ENCODE measurements around the gene ADD1. TPM values are rescaled to one million over a fixed set of nuclear protein-coding genes. Genes with fewer than 3 reads are reported as not detected.
A peak's percentile ranks its signal among the peaks of the same experiment; 100 is the strongest.
"Not testable (repeated sequence)": the region's sequence is repeated elsewhere in the genome, so short reads cannot be mapped to it uniquely, and the experiment has no call there.

Gene ADD1
- total RNA-seq, 1 donor from 2014 or later: 161 TPM

DNA sequence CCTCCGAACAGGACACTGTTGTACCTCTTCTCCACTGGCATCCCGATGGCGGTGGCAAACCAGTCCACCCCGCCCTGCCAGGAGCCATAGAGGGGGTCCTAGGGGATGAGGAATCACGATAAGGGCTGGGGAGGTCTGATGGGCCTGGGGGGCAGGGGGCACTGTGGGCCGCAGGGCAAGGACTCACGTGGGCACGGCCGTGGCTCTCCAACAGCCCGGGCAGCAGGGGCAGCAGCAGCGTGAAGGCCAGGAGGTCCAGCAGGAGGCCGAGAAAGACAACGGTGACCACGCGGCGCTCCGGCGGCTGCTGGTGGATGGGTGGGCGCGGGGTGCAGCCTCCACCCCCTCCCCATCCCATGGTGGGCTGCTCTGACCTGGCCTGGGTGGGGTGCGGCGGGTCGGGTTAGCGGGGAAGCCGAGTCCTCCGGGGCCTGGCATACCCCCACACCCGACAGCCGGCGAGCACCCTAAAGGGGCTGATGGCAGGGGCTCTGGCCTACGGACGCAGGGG is 90.0 kb downstream of the ADD1 start:
- no peak for DNase-seq (ENCODE audit: low read depth, low spot score)

DNA sequence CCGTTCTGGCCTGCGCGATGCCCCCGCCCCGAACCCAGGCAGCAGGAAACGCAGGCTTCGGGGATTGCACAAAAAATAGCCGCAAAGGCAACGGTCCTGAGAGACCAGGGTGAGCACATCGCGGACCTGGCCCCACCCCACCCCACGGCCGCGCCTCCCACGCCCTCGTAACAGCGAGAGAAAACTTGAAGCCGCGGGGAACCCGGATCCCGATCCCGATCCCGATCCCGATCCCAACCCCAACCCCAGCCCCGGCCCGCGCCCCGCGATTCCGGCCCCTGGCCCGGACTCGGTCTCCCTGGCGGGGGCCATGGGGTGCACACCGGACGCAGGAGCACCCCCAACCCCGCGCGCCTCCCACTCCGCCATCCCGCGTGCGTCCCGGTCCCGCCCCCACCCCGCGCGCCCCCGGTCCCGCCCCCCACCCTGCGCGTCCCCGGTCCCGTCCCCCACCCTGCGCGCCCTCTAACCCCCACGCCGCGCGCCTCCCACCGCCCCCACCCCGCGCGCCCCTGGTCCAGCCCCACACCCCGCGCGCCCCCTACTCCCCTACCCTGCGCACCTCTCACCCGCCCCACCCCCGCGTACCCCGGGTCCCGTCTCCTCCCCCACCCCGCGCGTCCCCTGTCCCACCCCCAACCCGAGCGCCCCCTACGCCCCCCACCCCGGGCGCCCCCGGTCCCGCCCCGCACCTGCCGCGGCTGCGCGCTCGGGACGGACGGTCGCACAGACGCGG is 90.6 kb downstream of the ADD1 start:
- DNase-seq (ENCODE audit: low read depth, low spot score): no peak

DNA sequence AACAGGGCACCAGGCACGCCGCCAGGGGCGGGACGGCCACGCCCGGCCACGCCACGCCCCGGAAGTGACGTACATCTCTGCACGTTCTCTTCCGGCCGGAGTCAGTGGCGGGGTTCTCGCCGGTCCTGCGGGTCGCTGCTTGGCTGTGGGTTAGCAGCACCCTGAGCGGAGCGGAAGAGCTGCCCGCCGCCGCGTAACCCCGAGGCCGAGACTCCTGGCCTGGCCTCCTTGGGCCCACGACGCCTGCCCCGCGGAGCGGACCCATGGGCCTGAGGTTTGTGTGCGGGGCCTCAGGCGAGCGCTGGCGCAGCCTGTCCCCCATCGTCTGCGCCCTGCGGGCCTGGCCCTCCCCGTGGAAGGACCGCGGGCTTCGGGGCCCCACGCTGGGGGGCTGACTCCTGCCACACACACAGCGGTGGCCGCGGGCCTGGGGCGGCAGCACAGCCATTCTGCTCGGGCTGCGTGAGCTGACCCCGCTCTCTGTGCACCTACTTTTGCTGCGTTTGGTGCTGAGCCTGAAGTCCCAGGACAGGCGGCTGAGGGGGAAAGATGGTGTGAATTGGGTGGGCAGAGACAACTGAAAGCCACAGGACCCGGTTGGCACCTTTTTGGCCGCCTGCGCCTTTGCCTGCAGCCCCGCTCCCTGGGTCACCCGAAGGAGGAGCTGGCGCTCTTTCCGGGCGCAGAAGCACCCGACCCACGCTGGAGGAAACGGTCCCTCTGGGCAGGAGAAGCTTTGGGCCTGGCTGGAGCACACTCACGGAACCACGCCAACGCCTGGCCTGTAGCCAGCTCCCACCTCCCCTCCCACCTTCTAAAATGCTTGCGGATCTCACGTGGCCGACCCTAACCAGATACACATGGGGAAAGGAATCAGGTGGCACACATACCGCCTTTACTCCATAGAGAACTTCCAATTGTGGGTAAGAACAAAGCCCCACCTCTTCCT is 91.4 kb downstream of the ADD1 start:
- DNase-seq (ENCODE audit: low read depth, low spot score): peak; percentile 50

DNA sequence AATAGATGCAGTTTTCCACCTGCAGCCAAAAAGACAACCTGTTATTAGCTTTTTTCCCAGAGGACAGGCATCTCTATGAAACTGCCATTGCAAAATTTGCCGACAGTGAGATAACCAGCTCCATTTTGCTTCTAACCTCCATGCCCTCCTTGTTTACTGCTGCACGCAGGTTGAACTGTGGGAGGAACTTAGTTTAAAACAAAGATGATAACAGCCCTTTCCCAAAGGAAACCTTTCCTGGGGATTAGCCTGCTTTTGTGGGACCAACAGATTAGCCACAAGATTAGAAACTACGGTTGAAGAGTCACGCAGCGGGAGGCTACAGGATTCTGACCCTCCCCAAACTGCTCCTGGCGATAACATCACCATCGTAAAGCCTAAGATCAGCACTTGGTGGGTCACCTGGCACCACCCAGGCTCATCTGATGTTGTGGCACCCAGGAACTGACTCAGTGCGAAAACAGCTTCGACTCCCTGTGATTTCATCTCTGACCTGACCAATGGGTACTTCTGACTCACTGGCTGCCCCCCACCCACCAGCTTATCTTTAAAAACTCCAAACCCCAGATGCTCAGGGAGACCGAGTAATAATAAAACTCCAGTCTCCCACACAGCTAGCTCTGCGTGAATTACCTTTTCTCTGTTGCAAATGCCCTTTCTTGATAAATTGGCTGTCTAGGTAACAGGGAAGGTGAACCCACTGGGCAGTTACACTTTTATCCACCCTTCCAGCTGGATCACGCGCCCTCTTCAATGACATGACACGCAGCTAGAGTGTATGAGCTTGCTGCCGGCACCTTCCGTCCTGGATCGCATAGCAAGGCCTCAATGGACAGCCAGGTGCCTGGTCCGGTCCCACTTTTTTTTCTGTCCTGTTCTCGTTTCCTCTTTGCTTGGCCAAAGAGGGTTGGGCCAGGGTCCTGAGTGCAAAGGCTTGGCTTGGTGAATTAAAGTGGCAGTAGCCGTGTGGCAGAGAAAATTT is 92.4 kb downstream of the ADD1 start:
- DNase-seq (ENCODE audit: low read depth, low spot score): no peak

DNA sequence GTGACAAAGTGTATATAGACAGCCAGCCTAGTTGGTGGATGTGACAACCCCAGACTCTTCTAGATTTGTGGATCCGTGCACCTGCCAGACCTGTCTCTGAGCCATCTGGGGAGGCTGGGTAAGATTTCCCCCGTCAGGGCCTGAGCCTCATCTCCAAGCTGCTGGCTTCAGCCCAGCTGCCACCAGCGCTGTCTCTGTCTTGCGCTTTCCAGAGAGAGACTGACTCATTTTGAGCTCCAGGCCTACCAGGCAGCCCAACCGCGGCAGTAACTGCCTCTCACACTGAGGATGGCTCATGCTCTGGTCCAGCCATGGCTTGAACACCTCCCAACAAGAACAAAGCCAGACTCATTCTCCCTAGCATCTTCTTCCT is 93.1 kb downstream of the ADD1 start:
- no peak for DNase-seq (ENCODE audit: low read depth, low spot score)

DNA sequence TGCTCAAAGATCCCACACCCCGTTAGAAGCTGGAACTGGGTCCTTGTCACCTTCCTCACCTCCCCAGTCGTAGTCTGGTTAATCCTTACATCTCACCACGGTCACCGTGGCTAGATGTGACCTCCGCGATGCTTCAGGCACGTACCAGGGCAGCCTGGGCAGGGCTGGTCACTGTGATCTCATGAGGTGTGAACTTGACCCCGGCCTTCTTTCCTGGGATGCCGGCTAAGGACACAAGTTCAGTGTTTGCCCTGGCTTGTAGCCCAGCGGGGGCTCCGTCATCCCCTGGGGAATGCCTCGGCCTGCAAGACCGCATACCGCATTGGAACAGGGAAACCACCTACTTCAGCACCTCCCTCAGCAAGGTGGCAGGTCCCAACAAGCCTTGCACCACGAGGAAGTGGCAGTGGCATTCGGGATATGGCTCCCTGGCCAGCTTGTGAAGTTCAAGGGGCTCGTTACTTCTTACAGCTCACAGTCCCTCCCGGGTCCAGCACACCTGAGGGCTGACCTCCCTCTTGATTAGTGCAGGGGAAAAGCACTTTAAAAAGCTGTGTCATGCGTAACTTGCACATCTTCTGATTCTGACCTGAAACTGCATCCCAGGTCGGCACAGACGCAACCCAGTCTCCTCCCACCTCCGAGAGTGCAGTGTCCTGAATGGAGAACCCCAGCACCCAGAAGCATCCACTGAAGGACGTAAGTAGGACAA is 93.7 kb downstream of the ADD1 start:
- DNase-seq (ENCODE audit: low read depth, low spot score): no peak

DNA sequence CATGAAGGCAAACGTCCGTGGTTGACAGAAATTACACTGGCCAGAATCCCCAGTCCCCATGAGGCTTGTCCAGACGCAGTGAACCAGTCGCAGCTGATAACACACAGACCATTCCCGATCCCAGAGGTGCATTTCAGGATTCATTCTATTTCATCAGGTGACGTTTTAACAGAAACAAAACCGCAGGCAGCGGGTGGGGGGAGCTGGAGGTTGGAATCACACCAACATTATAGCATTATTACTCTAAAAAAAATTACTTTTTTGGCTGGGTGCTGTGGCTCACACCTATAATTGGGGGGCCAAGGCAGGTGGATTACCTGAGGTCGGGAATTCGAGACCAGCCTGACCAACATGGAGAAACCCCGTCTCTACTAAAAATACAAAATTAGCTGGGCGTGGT is 94.3 kb downstream of the ADD1 start:
- no peak for DNase-seq (ENCODE audit: low read depth, low spot score)

DNA sequence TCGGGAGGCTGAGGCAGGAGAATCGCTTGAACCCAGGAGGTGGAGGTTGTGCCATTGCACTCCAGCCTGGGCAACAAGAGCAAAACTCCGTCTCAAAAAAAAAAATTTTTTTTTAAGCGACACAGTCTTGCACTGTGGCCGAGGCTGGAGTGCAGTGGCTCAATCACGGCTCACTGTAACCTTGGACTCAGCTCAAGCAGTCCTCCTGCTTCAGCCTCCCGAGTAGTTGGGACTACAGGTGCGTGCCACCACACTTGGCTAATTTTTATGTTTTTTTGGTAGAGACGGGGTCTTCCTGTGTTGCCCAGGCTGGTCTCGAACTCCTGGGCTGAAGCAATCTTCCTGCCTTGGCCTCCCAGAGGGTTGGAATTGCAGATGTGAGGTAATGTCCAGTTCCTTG is 94.8 kb downstream of the ADD1 start:
- not testable (repeated sequence) for DNase-seq (ENCODE audit: low read depth, low spot score)

DNA sequence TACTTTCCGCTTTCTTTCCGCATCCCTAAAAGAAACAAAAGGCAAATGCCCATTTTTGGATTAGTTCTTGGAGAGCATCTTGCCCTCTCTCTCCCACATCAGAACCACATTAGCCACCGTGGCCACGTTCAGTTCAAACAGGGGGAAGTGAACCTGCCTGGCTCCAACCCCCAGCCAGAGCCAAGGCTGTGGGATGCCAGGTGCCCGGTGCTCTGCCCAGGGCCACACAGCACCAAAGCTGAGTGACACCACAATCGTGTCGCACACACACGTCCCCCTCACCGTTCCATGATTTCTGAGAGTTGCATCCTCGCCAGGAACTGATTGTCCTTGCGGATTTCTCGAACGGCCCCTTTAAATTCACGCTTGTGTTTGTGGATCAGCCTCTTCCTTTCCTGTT is 95.3 kb downstream of the ADD1 start:
- DNase-seq (ENCODE audit: low read depth, low spot score): no peak

DNA sequence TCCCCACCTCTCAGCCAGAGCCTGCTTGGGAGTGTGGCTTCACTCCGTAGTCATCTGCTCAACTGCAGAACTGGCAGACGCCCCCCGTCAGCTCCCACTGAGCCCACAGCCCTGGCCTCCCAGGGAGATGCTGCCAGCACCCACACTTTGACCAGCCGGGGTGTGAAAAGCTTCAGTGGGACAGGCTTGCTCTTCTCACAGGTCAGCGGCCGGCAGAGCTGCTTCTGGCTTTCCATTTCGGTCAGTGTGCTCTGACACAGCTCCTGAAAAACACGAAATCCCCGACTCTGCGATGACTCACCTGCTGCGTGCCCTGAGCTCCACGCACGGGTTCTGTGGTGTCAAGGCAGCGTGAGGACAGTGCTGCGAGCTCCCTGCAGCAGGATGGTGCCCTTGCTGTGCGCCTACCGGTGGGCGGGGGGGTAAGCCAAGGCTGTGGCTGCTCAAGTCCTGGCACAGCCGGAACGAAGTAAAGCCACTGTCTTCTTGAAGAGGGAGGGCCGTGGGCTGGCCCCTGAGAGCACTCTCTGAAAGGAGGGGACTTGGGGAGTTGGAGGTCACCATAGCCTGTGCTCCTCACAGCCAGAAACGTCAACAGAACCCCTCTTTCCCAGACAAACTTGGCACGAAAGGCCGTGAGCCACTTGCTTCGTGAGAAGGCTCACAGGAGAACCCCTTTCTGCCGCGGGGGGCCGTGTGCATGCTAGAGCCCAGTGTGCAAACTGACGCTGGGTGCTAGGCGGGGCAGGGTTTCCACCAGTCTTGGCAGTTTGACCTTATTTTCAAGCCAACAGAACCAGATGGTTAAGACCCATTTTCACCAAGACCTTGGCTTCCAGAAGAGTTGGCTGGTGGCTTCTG is 96.0 kb downstream of the ADD1 start:
- DNase-seq (ENCODE audit: low read depth, low spot score): no peak

DNA sequence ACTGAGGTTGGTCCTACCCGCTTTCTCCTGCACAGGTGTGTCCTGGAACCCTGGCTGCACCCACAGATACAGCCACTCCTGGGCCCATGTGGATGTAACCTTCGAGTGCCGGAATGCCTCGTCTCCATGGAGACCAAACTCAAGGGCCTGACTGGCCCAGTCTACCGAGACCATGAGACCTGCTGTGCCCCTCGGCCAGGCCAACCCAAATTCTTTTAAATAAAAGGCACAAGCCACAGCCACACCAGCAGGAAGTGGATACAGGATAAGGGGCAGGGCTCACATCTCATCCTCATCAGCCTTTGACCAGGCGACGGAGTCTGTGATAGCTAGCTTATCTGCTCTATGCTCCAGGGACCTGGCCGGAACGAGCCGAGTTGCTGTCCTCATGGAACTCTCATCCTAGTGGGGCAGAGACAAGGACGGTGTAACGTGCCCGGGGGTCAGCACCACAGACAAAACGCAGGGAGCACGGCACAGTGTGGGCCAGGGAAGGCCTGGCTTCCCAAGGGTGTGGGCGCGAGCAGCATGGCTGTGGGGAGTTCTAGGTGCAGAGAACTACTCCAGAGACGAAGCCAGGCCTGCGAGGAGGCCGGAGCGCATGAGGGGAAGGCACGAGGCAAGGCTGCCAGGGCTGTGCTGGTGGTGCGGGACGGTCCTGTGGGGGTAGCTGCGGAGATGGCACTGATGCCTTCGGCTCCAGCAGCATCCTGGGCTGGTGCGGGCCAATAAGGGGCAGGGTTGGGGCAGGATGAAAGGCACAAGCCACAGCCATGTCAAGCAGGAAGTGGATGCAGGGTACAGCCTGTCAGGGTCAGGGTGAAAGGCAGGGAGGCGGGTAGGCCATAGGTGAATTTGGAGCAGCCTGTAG is 96.9 kb downstream of the ADD1 start:
- no peak for DNase-seq (ENCODE audit: low read depth, low spot score)

DNA sequence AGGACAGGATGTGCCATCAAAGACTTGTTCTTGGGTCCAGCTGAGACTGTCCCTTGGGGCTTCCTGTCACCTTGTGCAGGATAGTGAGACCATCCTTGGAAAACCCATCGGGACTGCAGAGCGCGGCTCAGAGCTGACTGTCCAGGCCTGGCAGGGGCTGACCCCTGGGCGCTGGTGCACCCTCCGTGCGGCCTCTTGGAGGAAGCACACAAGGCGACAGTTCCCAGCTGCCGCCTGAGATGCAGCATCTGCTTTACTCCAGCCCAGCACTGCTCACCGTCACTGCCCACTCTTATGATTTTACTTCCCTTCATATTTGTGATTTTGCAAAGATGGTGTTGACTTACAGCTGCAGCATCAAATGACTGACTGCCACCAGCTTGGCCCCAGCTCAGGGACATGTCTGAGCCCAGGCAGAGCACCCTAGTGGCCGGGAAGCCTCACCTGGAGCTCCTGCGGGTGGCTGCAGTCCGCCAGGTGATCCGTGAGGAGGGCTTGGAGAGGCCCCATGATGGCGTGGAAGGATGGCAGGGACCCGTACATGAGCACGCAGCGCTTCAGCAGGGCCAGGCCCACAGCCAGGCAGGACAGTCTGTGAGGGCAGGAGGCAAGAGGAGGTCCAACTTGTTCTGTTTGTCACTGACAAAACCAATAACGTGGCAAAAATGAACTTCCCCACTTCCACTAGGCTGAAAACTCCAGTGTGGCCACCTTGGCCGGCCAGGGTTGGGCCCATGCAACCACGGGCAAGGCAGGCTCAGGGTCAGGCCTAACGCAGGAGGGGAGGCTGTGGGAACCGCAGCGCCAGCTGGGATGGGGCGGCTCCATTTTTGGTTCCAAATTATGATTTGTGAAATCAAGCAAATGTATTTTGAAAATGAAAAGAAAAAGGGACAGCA is 97.7 kb downstream of the ADD1 start:
- DNase-seq (ENCODE audit: low read depth, low spot score): no peak

DNA sequence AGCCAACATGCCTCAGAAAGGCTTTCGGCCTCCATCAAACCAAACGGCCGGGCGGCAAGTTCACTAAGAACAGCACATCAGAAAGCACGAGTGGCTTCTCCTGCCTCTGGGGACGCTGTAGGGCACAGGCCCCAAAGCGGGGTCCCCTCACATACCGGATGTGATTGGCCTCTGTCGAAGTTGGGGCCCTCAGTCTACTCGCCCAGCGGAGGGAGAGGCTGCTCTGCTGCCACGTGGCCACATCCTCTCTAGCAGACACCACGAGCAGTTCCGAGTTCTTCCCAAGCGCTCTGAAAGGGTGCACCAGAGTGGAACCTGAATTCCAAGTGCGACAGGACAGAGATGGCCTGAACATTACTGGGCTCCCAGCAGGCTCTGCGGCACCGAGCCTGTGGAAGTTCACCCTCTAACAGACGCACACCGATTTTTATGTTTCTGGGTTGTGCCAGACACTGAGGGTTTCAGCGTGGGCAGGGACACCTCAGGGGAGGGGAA is 98.4 kb downstream of the ADD1 start:
- DNase-seq (ENCODE audit: low read depth, low spot score): no peak

DNA sequence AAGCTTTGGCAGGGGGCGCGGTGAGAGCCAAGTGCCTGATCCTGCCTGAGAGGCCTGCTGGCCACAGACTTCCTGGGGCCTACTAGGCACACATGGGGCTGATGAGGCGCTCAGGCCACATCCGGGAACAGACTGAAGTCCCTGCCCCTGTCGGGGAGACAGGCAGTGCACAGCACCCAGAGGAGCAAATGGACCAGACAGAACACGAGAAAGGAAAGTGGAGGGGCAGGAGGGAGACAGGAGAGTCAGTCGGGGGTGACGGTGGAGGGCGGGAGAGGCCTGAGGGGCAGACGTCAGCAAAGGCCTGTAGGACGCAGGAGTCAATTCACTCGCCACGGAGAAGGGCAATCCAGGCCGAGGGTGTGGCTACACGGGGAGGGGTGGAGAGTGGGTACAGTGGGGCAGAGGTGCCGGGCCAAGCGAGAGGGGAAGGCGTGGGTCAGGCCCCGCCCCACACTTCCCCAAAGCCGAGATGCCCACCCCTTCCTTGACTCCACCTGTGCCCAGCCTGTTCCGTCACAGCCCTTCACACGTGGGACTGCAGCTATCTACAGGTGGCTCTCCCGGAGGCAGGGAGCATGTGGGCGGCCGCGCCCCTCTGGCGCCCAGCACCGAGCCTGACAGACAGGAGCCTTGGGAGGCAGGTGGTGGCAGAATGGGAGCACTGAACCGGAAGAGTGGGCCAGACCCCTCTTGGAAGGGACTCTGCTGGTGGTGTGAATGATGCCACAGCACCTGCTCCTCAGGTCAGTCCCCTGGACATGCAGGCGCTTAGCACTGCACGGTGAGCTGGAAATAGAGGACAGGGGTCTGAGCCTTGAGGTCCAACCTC is 99.1 kb downstream of the ADD1 start:
- DNase-seq (ENCODE audit: low read depth, low spot score): no peak

DNA sequence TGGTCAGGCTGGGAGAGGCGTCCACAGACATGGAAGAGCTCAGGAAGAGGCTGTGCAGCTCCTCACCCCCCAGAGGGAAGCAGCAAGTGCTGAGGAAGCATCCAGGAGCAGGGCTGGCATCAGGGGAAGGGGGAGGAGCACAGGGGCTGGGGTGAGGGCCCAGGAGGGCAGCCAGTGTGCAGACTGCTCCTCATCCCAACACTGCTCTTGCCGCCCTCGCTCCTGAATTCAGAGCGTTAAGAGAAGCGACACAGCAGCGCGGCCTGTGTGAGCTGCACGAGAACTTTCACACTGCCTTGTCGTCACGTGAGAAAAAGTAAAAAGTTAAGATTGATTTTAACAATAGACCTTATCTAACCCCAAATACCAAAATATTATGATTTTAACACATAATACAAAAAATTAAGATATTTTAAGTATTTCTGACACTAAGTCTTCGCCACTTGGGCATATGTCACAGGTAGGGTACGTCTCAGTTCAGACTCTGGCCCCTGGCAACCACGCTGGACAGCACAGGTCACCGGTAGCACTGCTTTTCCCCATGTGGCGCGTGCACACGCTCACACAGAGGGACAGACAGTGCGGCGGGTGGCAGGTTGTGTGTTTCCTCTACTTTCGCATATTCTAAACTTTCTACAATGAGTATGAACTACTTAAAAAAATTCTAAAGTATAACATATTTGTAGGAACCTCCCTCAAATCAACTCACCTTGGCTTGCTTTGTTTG is 99.9 kb downstream of the ADD1 start:
- no peak for DNase-seq (ENCODE audit: low read depth, low spot score)

DNA sequence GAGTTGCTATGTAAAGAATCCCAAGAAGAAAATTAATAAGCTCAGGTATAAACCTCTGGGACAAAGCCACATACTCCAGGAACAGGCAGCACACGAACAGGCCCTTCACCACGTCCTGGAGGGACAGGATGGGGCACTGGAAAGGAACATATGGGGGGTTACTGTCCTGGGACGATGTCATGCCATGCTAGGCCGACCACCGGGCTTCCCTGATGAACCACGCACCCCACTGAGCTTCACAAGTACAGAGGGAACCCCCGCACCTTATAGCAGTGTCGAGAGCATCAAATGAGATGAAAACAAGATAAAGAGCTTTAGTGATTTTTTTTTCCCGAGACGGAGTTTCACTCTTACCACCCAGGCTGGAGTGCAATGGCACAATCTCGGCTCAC is 100.4 kb downstream of the ADD1 start:
- DNase-seq (ENCODE audit: low read depth, low spot score): no peak
